Heart left ventricle (tissue), 13 donors: ENCODE data around the gene PTMS.

Experiments
- CTCF ChIP-seq, 12 donors: fragments of 200-600 bp; sonication (generic) in 4 of 12; IDR thresholded peaks; one replicate each; pipeline versions ENCODE4 v1.5.0 to v1.8.0; 2018 to 2022; ENCODE audit warnings: antibody characterized with exemption in 12 of 12, mild to moderate bottlenecking in 5 of 12
- POLR2A ChIP-seq, 2 donors: fragments of 450-650 bp; IDR thresholded peaks; one replicate each; pipeline ENCODE4 v1.6.1; 2017; ENCODE audit warnings: antibody characterized with exemption in 2 of 2, mild to moderate bottlenecking in 2 of 2, moderate library complexity in 2 of 2
- donor health status: ischemic (EF 13 %, LVEDD 7.1; RV severe dilation, severe dysfunction).
- donor health status: DM: no; HTN: yes; CAD: no.
- donor health status: DM: no; HTN: no; CAD: no.
- donor health status: ischemic (EF 25% LVEDD 6.9; RV normal size, moderate dysfunction).
- donor health status: ischemic (EF 25% LVEDD 5.7; RV mildly dilated, moderate dysfunction).
- donor health status: ischemic (EF 35%, LVEDD 5.7; RV mildly dilated, moderate dysfunction).
- donor health status: nonischemic (EF 11% LVEDD 7.7; RV severe dilation, severe dysfunction).
- donor health status: DM: yes; HTN: yes; CAD: no.
- donor health status: PGD.
- donor health status: ischemic (EF 29% LVEDD 5.4; RV normal size, mild dysfunction).
- donor health status: nonischemic (EF 23%, LVEDD 6.1; RV moderate dilation, normal function).

GRCh38 chr12:6748761-6749160 is 17.4 kb upstream of the PTMS start:
- TF ChIP-seq POLR2A (IDR thresholded peaks at IDR 0.05) (no peak), CTCF (IDR thresholded peaks at IDR 0.05) (no peak)
